HG02610 (cell line): ENCODE data around the gene PET100.

Source experiments
- ATAC-seq: cut with Tn5 transposase; IDR thresholded peaks from one replicate; pipeline ENCODE4 v1.9.1; 2021; ENCODE audit warnings: mild to moderate bottlenecking, moderate library complexity; ENCODE audit not compliant: unreplicated experiment

PET100 gene

DNA sequence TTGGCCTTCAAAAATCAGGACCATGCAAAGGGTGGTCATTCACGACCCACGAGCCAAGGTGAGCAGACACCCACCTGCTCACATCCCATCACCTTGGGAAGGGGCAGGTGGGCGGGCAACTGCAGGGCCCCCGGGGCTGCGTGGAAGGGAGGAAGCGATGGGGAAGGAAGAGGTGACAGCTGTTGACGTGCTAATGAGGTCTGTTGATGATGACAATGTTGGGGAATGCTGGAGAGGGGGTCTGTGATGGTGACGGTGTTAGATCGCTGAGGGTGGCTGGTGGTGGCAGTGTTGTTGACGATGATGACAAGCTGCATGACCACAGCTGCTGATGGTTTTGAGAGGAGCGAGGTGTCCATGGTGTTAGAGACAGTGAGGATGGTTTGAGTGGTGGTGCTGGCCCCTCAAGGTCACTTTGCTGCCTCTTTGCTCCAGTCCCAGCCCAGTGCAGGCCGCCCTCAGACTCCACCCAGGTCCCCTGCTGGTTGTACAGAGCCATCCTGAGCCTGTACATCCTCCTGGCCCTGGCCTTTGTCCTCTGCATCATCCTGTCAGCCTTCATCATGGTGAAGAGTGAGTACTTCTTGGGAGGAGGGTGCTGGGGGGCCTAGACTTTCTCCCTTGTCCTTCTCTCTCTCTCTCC is 48.2 kb downstream of the PET100 start:
- ATAC-seq: no peak

DNA sequence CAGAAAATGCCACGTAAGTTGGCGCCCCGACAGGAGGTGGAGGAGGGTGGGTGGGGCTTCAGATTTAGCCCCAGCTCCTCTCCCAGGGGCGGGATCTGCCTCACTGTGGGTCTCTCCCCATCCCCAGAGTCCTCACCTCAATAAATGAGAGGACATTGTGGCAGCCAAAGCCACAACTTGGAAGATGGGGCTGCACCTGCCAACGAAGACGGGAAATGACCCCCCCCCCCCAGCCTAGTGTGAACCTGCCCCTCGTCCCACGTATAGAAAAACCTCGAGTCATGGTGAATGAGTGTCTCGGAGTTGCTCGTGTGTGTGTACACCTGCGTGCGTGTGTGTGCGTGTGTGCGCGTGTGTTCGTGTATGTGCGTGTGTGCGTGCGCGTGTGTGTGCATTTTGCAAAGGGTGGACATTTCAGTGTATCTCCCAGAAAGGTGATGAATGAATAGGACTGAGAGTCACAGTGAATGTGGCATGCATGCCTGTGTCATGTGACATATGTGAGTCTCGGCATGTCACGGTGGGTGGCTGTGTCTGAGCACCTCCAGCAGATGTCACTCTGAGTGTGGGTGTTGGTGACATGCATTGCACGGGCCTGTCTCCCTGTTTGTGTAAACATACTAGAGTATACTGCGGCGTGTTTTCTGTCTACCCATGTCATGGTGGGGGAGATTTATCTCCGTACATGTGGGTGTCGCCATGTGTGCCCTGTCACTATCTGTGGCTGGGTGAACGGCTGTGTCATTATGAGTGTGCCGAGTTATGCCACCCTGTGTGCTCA is 49.6 kb downstream of the PET100 start:
- no peak for ATAC-seq

DNA sequence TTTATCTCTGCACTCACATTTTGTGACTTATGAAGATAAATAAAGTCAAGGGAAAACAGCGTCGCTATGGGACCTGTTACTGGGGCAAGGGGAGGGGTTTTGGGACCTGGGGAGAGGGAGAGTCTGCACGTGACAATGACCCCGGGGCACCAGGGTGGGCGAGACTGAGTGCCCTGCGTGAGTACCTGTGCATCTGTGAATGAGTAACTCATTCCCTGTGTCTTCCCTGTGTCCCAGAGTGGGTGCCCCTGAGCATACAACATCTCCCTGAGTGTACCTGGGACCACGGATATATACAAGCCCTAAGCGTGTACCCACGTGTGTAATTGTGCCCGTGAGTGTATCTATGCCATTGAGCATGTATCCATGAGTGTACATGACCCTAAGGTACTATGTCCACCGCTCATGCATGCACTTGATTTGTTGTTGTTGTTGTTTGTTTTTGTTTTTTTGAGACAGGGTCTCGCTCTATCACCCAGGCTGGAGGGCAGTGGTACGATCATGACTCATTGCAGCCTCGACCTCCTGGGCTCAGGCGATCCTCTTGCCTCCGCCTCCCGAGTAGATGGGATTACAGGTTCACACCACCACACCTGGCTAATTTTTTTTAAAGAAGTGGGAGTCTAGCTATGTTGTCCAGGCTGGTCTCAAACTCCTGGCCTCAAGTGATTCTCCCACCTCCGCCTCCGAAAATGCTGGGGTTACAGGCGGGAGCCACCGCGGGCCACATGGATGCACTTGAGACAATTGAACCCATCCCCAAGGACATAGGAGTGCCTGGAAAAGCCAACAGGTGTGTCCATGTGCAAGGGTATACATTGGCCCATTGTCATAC is 50.4 kb downstream of the PET100 start:
- no peak for ATAC-seq

DNA sequence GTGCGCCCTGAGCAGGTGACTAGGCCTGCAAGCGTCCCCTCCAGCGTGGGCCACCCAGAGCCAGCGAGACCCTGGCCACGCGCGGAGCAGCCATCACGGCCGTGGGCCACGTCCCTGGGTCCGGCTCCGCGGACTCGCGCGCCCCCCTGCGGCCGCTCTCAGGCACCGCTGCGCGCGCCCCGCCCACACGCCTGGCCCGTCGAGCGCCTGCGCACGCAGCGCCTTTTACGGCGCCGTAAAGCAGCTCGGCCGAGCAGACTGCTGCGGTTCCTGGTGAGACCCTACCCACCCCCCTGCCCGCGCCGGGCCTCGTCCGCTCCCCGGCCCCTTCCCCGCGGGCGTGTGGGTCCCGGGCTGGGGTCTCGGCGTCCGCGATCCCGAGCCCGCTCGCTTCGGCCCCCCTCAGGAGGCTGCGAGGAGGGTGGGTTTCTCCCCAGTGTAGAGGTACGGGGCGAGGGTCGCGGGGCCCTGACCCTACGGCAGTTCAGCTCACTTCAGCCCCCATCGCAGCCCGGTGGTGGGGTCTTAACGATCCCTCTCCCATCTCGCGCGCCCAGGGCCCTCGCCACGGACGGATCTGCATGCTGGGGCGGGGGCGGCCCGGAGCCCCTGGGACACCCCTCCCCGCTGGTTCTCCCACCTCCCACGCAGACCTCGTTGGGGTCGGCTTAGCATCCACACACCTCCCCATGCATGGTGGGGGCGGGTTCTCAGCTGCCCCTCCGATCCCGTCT is 51.2 kb downstream of the PET100 start, which contains the start of gene TRAPPC5:
Gene TRAPPC5 (plus strand): TSS at position 228 of the 734 bp plus-strand sequence. CDS start 1,421 bp downstream, outside the sequence.
- ATAC-seq: peak; percentile 47
